Stimulated activated CD8-positive, alpha-beta memory T cell treated with anti-CD3 and anti-CD28 coated beads, Interleukin-7, amount 100 ng/mL, for 4 hours (primary cell): ENCODE data around the gene ABCA3.
"Not testable (repeated sequence)": the region's sequence is repeated elsewhere in the genome, so short reads cannot be mapped to it uniquely, and the experiment has no call there.

Experiments
- DNase-seq, 2 donors: peaks; one replicate each; pipeline ENCODE4 v3.0.0-alpha.2; 2020; ENCODE audit warnings: low read depth in 2 of 2

ABCA3 gene

GRCh38 chr16:2340564-2341455 is at the start of gene ABCA3:
TSS of gene ABCA3 (minus strand) at chr16:2340728. CDS start at chr16:2326466, 14,262 bp downstream.
- peak; percentile 78 to 87 for DNase-seq

DNA sequence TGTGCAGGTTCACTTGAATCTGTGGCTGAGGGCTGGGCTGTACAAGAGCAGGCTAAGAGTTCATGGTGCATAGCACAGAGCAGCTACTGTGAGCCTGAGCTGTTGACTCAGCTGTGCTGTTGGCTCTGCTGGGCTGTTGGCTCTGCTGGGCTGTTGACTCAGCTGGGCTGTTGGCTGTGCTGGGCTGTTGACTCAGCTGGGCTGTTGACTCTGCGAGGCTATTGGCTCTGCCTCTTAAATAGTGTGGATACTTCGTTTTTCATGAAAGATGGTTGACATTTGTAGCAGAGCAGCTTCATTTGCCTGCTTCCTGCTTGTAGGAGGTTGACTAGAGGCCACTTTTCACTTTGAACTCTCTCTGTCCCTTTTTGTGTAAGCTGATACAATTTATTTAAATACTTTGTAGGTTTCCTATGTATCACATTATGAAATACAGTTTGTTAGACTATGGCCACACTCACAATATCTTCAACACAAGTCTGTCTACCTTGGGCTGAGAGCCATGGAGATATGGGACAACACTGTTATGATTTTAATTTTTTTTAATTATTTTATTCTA is 48.4 kb upstream of the ABCA3 start:
- DNase-seq, result no peak

DNA sequence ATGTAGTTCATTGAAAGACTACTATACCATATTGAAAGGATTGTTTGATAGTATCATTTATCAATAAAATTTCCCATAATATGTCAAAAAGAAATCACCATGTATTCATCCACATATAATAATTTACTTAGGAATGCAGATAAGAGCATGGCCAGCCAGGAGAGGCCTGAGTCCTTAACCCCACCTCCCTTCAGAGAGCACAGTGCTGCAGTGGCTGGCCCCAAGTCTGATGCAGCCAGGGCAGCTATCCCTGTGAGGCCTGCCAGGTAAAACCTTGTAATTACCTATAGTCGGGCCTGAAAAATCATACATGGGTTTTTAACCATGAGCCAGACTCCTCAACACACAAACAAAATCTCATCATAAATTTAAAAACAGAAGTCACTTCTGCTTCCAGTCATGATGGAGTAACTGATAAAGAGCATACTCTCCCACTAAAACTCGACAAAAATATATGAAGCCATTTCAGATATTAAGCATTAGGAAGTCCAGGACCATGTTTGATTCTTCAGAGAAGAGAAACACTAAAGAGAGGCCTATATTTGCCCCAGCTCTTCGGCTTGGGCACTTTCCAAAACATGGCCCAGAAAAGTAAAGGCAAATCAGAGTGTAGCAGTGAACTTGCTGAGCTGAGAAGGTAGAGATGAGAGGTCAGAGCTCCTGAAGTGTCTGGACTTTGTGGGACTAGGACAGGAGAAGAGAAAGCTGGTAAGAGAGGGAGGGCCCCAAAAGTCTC is 47.8 kb upstream of the ABCA3 start:
- no peak for DNase-seq

GRCh38 chr16:2386990-2387389 is 46.5 kb upstream of the ABCA3 start:
- DNase-seq, result no peak

DNA sequence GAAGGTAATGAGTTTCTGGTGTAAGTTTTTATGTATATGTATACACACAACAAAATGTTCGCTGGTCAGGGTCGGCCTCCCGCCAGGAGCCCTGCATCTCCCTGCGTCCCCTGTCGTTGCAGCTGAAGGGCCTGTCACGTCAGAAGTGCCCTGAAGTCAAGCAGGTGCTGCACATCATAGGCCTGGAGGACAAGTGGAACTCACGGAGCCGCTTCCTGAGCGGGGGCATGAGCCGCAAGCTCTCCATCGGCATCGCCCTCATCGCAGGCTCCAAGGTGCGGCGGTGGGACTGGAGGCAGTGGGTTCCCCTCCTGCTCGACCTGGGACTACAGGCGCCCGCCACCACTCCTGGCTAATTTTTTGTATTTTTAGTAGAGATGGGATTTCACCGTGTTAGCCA is 45.5 kb upstream of the ABCA3 start:
- DNase-seq, result not testable (repeated sequence)

DNA sequence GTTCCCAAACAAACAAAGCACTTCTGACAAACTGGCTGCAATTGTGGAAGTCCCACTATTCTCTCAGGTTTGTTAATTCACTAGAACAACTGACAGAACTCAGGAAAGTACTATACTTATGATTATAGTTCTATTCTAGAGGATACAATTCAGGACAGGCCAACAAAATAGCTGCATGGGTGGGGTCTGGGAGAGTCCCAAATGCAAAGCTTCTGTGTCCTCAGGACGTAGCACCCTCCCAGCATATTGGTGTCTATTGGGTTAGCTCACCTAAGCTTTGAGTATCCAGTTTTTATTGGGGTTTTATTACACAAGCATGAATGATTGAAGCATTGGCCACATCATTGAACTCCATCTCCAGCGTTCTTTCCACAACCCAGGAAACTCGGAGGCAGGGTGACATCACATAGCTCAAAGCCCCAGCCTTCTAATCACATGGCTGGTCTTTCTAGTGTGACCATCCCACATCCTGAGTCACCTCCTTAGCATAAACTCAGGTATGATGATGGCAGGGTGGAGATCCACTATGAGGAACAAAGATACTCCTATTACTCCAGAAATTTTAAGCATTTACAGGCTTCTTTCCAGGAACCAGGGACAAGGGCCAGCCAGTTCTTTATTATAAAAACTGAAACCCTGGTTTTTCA is 44.8 kb upstream of the ABCA3 start:
- DNase-seq, result no peak

DNA sequence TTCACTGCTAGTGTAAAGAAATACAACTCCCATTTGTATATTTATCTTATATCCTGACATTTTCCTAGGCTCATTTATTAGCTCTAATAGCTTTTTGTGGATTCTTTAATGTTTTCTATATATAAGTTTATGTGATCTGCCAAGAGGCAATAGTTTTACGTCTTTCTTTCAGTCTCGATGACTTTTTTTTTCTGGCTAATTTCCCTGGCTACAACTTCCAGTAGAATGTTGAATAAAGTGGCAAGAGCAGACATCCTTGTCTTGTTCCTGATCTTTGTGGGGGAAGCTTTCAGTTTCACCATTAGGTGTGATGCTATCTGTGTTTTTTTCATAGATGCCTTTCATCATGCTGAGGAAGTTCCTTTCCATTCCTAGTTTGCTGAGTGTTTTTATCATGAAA is 43.9 kb upstream of the ABCA3 start:
- DNase-seq, result no peak

DNA sequence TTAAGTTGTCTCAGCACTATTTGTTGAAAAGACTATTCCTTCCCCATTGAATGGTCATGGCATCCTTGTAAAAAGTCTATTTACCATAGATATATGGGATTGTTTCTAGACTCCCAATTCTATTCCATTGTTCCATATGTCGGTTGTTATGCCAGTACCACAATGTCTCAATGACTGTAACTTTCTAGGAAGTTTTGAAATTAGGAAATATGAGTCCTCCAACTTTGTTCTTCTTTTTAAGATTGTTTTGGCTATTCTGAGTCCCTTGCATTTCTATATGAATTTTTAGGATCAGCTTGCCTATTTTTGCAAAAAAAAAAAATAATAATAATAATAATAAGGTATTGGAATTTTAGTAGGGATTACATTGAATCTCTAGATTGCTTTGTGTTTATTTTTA is 43.0 kb upstream of the ABCA3 start:
- no peak for DNase-seq

GRCh38 chr16:2374644-2375043 is 34.1 kb upstream of the ABCA3 start:
- no peak for DNase-seq

DNA sequence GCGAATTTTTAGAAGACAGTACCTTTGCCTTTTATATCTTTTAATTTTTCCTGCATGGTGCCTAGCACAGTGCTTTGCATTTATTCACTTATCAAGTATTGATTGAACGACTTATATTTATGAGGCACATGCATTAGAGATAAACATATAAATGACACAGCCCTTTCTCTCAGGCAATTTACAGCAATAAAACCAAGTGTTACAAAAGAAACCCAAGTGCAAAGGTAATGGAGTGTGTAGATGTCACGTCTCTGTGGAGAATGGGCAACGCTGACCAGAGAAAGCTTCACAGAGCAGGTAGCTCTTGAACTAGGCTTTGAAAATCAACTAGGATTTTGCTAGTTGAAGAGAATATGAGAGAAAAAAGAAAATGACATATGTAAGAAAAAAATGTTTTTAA is 32.6 kb upstream of the ABCA3 start:
- DNase-seq, result no peak

GRCh38 chr16:2372684-2373083 is 32.2 kb upstream of the ABCA3 start:
- DNase-seq, result no peak

DNA sequence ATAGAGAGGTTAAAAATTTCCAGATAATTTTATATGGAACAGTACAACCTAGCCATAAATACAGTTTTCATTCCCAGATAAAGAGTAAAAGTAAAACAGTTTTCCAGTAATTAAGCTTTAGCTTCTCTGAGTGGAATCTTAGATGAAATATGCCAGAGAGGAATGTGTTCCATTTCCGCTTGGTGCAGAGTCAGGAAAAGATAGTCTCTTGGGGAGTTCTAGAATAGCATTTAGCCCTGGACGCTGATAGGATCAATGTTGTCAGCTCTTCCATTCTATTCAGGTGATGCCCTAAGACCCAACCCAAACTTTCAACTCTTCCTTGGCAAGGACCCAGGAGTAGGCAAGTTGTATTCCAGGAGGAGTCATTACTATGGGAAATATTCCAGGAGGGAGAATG is 30.9 kb upstream of the ABCA3 start:
- DNase-seq, result no peak

- no peak for DNase-seq
Observed at GRCh38 chr16:2370721-2371120, 30.2 kb upstream of the ABCA3 start.

GRCh38 chr16:2366660-2367309 is 26.3 kb upstream of the ABCA3 start:
- DNase-seq, result no peak

GRCh38 chr16:2365397-2366294 is 25.1 kb upstream of the ABCA3 start:
- no peak for DNase-seq

DNA sequence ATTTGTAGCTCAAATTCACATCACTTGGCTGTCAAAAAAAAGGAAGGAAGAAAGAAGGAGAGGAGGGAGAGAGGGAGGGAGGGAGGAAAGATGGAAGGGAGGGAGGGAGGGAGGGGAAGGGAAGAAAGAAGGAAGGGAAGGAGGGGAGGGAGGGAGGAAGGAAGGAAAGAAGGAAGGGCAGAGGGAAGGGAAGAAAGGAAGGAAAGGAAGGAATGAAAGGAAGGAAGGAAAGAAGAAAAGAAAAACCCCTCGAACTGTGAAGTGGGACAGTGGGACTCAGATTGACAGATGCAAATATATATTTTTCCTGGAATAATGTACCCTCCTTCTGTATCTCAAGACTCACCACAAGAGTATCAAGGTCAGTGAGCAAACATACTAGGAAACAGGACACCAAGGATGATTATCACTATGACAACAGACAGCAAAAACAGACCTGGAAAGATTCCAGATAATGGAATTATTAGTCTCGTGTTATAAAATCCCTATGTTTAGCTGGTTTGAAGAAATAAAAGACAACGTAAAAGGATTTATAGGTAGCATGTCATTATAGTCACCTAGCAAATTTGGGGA is 24.2 kb upstream of the ABCA3 start:
- no peak for DNase-seq

- no peak for DNase-seq
Observed at GRCh38 chr16:2362218-2362617, 21.7 kb upstream of the ABCA3 start.

DNA sequence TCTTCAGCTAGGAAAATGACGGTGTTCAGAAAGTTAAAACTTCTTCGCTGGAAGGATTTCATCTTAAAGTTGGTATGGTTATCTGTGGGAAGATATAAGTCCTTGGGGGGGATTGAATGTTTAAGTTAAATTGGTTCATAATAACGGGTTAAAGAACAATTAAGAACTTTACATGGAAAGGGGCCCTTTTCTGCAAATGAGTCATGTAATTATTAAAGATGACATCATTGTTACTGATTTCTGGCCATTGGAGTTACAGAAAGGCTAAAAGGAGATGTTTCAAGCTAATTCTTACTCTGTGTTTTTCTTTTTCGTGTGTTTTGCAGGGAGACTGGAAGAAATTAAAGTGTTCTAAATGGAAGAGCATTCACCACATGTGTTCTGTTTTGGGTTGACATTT is 20.6 kb upstream of the ABCA3 start:
- no peak for DNase-seq

DNA sequence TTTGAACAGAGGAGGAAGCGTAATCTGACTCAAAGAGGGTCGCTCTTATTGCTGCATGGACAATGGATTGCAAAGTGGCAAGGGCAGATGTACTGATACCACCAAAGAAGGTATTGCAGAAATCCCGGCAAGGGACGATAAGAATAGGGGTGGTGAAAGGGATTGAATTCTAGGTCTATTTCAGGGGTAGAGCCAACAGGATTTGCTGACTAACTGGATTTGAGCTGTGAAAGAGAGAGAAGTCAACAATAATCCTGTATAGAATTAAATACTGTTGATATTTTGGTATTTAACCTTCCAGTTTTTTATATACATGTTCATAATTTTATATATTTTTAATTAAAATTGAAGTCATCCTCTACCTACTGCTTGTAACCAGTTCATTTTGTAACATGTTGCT is 19.4 kb upstream of the ABCA3 start:
- DNase-seq, result no peak

DNA sequence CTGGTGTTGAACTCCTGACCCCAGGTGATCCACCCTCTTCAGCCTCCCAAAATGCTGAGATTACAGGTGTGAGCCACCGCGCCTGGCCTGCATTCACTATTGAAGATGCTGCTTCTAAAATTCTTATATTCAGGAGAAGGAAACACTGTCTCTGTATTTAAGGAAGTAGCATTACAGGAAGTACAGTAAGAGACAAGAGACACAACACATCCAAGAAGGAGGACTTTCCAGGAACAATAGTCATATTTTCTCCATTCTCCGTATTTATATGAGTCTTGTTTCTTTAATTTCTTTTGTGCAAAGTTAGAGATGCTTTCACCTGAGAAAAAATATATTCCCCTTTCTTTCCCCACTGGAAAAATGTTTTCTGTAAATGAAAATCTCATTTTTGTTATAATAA is 18.3 kb upstream of the ABCA3 start:
- DNase-seq, result no peak
